HG03520 (cell line): ENCODE results near the gene BLOC1S4.
"Not testable (repeated sequence)": the region's sequence is repeated elsewhere in the genome, so short reads cannot be mapped to it uniquely, and the experiment has no call there.

Source experiments
- ATAC-seq: cut with Tn5 transposase; IDR thresholded peaks from one replicate; pipeline ENCODE4 v1.9.1; 2021; ENCODE audit warnings: mild to moderate bottlenecking, moderate library complexity; ENCODE audit not compliant: unreplicated experiment

Gene BLOC1S4

GRCh38 chr4:6734165-6734786, 18.3 kb downstream of the BLOC1S4 start:
- ATAC-seq = no peak

GRCh38 chr4:6739920-6740319, 23.9 kb downstream of the BLOC1S4 start:
- no peak for ATAC-seq

GRCh38 chr4:6740347-6740746, 24.4 kb downstream of the BLOC1S4 start:
- no peak for ATAC-seq

- no peak for ATAC-seq
Measured at GRCh38 chr4:6742507-6742906, 26.5 kb downstream of the BLOC1S4 start.

- ATAC-seq = no peak
Measured at GRCh38 chr4:6742989-6743388, 27.0 kb downstream of the BLOC1S4 start.

- ATAC-seq = no peak
Measured at GRCh38 chr4:6746721-6747293, 30.8 kb downstream of the BLOC1S4 start.

GRCh38 chr4:6747294-6748051, 31.5 kb downstream of the BLOC1S4 start:
- no peak for ATAC-seq

GRCh38 chr4:6748286-6748685, 32.3 kb downstream of the BLOC1S4 start:
- no peak for ATAC-seq

- no peak for ATAC-seq
Measured at GRCh38 chr4:6749340-6750171, 33.6 kb downstream of the BLOC1S4 start.

- no peak for ATAC-seq
Measured at GRCh38 chr4:6750286-6751221, 34.6 kb downstream of the BLOC1S4 start.

GRCh38 chr4:6751611-6752485, 35.9 kb downstream of the BLOC1S4 start:
- ATAC-seq = no peak

- no peak for ATAC-seq
Measured at GRCh38 chr4:6752486-6752829, 36.5 kb downstream of the BLOC1S4 start.

- no peak for ATAC-seq
Measured at GRCh38 chr4:6753103-6753560, 37.2 kb downstream of the BLOC1S4 start.

GRCh38 chr4:6753891-6754290, 37.9 kb downstream of the BLOC1S4 start:
- no peak for ATAC-seq

GRCh38 chr4:6754481-6755087, 38.6 kb downstream of the BLOC1S4 start:
- ATAC-seq = no peak

GRCh38 chr4:6755088-6755753, 39.2 kb downstream of the BLOC1S4 start:
- ATAC-seq = no peak

- not testable (repeated sequence) for ATAC-seq
Measured at GRCh38 chr4:6756345-6756744, 40.4 kb downstream of the BLOC1S4 start.

GRCh38 chr4:6758728-6759127, 42.8 kb downstream of the BLOC1S4 start:
- ATAC-seq = no peak
